NB4 (cell line): ENCODE measurements around the gene BLOC1S1.

Experiments used
- DNase-seq: peaks from one replicate; pipeline ENCODE4 v3.0.0; 2010; ENCODE audit warnings: low read depth
- H3K4me3 ChIP-seq: one replicate; pipeline ENCODE4 v1.5.1; 2011; ENCODE audit warnings: mild to moderate bottlenecking, low read depth, low read length, moderate library complexity
- CTCF ChIP-seq: IDR thresholded peaks from one replicate; pipeline ENCODE4 v1.5.1; 2012; ENCODE audit warnings: low read depth, low read length
- MYC ChIP-seq: IDR thresholded peaks from 2 replicates; pipeline ENCODE4 v1.6.1; 2011; ENCODE audit warnings: low read depth, low read length
- POLR2A ChIP-seq: IDR thresholded peaks from 2 replicates; pipeline ENCODE4 v1.6.1; 2011; ENCODE audit warnings: mild to moderate bottlenecking; ENCODE audit not compliant: insufficient read length; ENCODE audit errors: extremely low read depth
- TF ChIP-seq, protein P1 (sequence below): IDR thresholded peaks from 2 replicates; pipeline ENCODE4 v1.6.1; 2011; ENCODE audit warnings: low read depth, low read length

BLOC1S1 gene

DNA sequence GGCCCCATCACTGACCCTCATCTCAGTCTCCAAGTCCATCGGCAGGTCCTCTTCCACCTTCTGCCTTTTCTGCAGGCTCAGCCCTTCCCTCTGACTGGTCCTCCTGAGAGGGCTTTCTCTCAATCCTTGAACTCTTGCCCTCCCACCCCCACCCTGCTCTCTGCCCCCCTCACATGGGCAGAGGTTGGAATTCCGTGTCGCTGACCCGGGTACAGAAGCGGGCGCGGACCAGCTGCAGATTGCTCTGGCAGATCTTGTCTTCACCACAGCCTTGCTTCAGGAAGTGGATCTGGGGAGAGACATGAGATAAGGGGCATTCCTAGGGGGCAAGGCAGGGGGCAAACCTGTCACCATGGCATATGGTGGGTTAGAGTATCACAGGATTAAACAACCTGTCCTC is 20.5 kb upstream of the BLOC1S1 start:
- TF ChIP-seq MYC (no peak), POLR2A (no peak), CTCF (no peak)
- TF ChIP-seq, protein P1, sequence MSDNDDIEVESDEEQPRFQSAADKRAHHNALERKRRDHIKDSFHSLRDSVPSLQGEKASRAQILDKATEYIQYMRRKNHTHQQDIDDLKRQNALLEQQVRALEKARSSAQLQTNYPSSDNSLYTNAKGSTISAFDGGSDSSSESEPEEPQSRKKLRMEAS = no peak
- H3K4me3 ChIP-seq = no peak overlapping the region
- no peak for DNase-seq

- no peak for TF ChIP-seq POLR2A
- TF ChIP-seq MYC = no peak
- TF ChIP-seq, protein P1 = no peak
- no peak for TF ChIP-seq CTCF
- H3K4me3 ChIP-seq = no peak overlapping the region
- DNase-seq = no peak
Measured at GRCh38 chr12:55696141-55696540, 19.7 kb upstream of the BLOC1S1 start.

- no peak for TF ChIP-seq CTCF
- TF ChIP-seq, protein P1 = no peak
- TF ChIP-seq MYC = no peak
- no peak for TF ChIP-seq POLR2A
- no peak overlapping the region for H3K4me3 ChIP-seq
Measured at GRCh38 chr12:55696796-55697462, 18.9 kb upstream of the BLOC1S1 start.

DNA sequence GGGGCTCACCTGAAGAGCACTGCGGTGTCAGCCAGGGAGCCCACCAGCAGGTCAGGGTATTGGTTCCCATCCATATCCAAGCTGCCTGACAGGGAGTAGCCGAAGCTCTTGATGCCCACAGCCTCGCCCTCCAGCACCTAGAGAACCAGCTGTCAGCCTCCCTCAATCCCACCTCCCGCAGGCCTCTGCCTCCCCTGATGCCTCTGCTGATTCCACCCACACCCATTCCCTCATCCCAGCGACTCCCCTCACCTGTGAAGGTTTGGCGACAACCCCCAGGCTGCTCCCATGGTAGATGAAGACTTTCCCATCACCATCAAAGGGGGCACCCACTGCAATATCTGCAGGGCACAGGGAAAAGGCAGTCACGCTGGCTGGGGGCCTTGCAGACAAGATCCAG is 18.2 kb upstream of the BLOC1S1 start:
- no peak for TF ChIP-seq MYC
- TF ChIP-seq POLR2A = no peak
- TF ChIP-seq CTCF = no peak
- TF ChIP-seq, protein P1 = no peak
- no peak for DNase-seq
- no peak overlapping the region for H3K4me3 ChIP-seq

More at GRCh38 chr12:55696796-55697462, 18.9 kb upstream of the BLOC1S1 start:
- no peak for DNase-seq

DNA sequence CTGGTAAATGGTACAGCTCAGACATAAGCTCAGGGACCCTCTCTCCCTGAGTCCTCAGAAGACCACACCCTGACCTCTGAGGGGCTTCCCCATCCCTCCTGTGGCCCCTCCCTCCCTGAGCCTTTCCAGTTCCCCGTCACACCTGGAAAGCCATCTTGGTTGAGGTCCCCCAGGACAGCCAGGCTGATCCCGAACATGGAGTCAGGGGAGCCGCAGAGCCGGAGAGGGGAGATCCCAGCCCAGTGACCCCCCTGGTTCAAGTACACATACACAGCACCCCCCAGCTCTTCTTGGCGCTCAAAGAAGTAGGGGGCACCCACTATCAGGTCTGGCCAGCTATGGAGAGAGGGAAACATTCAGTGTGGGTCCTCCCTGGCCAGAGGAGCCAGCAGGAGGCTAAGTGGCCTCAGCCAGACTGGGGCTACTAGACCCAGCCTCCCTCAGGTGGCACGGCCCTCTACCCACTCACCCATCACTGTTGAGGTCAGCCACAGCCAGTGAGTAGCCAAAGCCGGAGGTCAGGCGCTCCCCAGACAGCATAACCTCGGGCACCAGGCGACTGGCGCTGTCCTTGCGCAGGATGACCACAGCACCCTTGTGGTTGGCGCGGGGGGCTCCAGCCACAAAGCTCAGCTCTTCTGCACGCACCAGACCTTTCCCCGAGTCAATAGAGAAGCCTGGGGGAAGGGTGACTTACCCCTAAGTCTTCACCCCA is 17.4 kb upstream of the BLOC1S1 start:
- no peak for DNase-seq
- no peak for TF ChIP-seq POLR2A
- no peak for TF ChIP-seq CTCF
- TF ChIP-seq, protein P1 = no peak
- no peak for TF ChIP-seq MYC
- H3K4me3 ChIP-seq = no peak overlapping the region
